Measurements from ENCODE around the gene PJVK.

GRCh38 chr2:178403671-178404306, 47.4 kb upstream of the PJVK start:
- TF ChIP-seq EZH2 (IDR thresholded peaks at IDR 0.05) (no peak), POLR2AphosphoS5 (IDR thresholded peaks at IDR 0.05; ENCODE audit: borderline replicate concordance, low read depth, low read length) (no peak)

All from SK-N-MC (cell line).